T1000 (cell line): ENCODE results near the gene RBM38.

ENCODE experiments used
- DNase-seq: peaks from one replicate; lab custom pipeline; 2025; ENCODE audit warnings: mixed read lengths; lab: John Stamatoyannopoulos, UW

Gene RBM38

GRCh38 chr20:57437672-57438330, 46.6 kb downstream of the RBM38 start:
- DNase-seq, result no peak

GRCh38 chr20:57438552-57438951, 47.4 kb downstream of the RBM38 start:
- DNase-seq, result no peak

GRCh38 chr20:57439432-57439831, 48.2 kb downstream of the RBM38 start:
- no peak for DNase-seq

- DNase-seq, result no peak
Observed at GRCh38 chr20:57439993-57440392, 48.8 kb downstream of the RBM38 start.

- no peak for DNase-seq
Observed at GRCh38 chr20:57440678-57441509, 49.7 kb downstream of the RBM38 start.

- DNase-seq, result no peak
Observed at GRCh38 chr20:57441510-57442154, 50.4 kb downstream of the RBM38 start.

- no peak for DNase-seq
Observed at GRCh38 chr20:57442158-57442887, 51.1 kb downstream of the RBM38 start.

- no peak for DNase-seq
Observed at GRCh38 chr20:57442888-57443239, 51.7 kb downstream of the RBM38 start.

GRCh38 chr20:57443349-57444265, 52.4 kb downstream of the RBM38 start:
- DNase-seq, result no peak

GRCh38 chr20:57444394-57445048, 53.3 kb downstream of the RBM38 start:
- no peak for DNase-seq

- DNase-seq, result no peak
Observed at GRCh38 chr20:57445298-57445697, 54.1 kb downstream of the RBM38 start.

- DNase-seq, result no peak
Observed at GRCh38 chr20:57445774-57446173, 54.6 kb downstream of the RBM38 start.

- DNase-seq, result no peak
Observed at GRCh38 chr20:57448764-57449354, 57.7 kb downstream of the RBM38 start.

GRCh38 chr20:57449398-57450354, 58.5 kb downstream of the RBM38 start:
- no peak for DNase-seq

GRCh38 chr20:57450419-57450818, 59.2 kb downstream of the RBM38 start:
- no peak for DNase-seq

- DNase-seq, result no peak
Observed at GRCh38 chr20:57450931-57451330, 59.7 kb downstream of the RBM38 start.

GRCh38 chr20:57451431-57451794, 60.2 kb downstream of the RBM38 start:
- DNase-seq, result no peak

GRCh38 chr20:57451795-57452661, 60.8 kb downstream of the RBM38 start:
- no peak for DNase-seq
